ENCODE data around the gene ROR2.
A peak's percentile ranks its signal among the peaks of the same experiment; 100 is the strongest.
"Not testable (repeated sequence)": the region's sequence is repeated elsewhere in the genome, so short reads cannot be mapped to it uniquely, and the experiment has no call there.

The ROR2 gene

DNA sequence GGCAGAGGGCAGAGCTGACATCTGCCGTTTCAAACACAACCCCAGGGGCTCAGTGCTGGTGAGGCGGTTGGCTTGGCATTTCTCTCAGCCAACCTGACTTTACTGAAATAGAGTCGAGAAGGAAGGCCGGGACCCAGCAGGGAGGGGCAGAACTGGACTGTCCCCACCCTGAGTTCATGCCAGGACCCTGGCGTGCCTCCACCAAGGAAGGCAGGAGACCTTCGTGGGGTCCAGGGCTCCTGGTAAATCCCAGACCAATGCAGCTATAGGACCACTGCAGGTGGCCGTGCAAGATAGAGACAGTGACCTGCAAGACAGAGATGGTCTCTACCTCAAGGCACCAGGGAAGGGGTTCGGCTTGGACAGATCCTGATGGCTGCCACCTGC is 132.9 kb downstream of the ROR2 start:
- no peak for DNase-seq (ENCODE audit: low read depth)

DNA sequence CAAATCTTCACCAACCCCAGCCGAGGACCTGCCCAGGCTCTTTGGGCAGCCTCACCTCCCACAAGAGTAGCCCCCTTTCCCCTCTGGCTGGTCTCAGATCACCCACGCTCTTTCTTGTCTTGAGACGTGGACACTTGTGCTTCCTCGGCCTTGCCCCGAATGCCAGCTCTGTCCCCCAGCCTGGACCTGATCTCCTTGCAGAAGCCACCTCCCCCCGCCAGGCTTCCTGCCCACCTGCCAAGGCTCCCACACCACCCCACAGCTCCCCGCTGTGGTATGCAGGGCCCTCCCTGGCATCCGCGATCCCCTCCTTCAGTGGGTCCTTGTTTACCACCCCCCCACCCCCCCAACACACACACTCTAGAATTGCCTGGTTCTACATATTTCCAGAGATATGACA is 133.7 kb downstream of the ROR2 start:
- DNase-seq (ENCODE audit: low read depth): no peak

DNA sequence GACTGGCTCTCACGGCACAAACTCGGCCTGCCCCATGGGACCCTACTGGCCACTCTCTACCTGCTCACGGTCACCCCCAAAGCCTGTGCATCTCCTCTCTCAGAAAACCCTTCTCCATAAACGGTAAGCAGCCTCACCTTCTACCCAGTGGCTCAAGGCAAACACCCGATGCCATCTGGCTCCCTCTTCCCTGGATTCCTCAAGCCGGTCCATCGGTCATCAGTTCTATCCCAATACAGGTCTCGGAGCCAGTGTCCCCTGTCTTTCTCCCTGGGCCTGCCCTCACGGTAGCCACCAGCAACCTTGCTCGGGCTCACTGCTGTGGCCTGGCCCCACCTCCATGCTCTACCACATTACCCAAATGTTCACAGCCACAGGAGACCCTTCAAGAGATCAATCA is 134.1 kb downstream of the ROR2 start:
- DNase-seq (ENCODE audit: low read depth): no peak

DNA sequence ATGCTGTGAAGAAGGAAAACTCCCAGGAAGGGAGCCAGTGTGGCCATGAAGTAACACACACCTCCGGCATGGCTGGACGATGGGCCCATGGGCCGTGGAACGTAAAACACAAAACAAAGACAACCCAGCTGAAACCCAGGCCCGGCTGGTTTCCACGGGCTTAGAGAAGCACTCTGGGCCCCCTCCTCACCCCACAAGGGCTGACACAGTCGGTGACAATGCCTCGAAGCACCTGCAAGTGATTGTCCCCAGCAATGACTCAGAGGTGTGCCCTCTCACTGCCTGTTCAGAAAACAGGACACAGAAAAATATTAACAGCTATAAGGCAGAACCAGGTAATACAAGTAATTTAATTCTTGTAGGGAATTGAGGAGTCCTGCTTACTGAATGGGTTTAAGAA is 135.3 kb downstream of the ROR2 start:
- DNase-seq (ENCODE audit: low read depth): no peak

DNA sequence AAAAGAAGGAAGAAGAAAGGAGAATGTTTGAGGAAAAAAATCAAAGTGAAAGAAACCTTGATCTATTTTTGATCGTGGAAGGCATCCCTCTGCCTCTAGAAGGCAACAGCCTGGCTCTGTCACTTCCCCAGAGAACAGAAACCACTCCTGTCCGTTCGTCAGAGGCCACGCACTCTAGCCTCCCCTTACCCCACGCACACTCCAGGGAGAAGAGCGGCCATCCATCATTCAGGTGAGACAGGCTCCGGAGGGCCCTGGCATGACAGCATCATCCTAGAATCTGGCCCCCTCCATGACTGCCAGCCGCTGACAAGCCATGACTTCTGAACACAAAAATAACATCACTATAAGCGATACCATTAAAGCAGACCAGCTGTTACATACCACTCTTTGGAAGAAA is 135.8 kb downstream of the ROR2 start:
- DNase-seq (ENCODE audit: low read depth): no peak

DNA sequence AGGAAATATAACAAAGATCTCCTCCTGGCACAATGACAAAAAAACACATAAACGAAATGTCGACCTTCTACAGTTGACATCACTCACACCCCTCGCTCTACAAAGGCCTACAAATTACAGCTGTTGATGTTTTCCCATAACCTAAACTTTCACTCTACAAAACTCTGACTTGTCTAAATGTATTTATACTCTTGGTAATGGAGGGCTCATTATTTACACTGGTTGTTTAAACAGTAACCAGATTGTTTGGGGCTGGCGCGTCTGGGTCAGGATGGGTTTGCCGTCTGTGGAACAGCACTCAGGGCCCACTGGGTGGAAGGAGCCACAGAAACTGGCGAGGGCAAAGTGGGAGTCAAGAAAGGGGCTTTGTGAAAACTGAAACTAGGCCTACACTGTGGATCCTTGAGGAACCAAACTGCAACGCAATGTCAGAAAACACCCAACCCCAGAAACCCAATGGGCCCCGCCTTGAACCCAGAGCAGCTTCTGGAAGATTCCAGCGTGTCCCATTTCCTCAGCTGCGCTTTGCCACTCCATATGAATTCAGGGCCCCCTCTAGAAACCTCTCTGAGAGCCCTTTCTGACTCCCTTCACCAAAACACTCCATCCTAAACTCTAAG is 136.7 kb downstream of the ROR2 start:
- DNase-seq (ENCODE audit: low read depth): no peak

DNA sequence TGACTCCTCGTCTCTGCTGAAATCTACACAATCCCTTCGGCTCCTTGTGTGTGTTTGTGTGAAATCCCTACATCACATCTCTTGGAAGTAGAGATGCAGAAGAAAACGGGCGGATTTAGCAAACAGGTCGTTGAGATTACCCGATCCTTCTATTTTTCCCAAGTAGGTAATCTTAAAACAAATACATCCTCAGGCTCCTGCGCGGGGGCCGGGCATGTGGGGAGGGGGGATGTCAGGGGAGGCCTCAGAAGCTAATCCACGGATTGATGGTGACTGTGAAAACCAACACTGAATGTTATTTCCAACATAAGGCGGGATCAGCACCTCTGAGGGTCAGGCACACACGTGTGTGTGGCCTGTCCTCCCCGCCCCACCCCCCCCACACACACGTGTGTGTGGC is 137.8 kb downstream of the ROR2 start:
- DNase-seq (ENCODE audit: low read depth): no peak

DNA sequence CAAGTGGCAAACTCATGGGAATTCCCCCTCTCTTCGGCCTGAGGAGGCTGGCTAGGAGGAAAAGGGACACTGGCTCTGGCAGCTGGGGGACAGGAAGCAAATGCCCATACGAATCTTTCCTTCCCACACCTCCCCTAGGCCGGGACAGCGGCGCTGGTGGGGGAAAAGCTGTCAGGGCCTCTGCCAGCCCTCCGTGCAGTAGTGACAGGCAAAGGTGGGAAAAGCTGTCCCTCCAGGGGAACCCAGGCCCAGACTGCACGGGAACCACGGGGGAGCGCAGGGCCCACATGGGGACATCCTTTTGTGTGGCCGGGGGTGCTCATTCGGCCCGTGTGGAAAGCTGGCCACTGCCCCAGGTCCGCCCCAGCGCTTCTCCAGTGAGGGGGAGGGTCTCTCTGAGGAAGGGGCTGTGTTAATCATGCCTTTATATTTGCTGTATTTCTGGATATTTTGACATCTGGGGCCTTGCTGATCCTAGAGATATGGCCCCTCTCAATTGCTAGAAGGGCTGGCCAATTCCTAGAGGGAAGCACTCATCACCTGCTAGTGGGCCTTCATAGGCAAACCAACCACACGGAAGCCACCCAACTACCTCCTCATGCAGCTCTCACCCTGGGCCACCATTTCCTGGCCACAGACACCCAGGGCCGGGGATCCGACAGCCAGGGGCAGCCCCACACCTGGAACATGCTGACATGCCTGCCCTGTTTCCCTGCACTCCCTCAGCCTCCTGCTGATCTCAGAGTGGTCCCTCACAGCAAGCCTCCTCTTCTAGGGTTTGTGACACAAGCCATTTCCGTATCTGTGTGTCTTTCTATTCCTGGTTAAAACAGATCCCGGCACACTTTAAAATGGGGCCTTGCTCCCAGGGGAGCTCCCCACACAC is 138.8 kb downstream of the ROR2 start:
- DNase-seq (ENCODE audit: low read depth): no peak

DNA sequence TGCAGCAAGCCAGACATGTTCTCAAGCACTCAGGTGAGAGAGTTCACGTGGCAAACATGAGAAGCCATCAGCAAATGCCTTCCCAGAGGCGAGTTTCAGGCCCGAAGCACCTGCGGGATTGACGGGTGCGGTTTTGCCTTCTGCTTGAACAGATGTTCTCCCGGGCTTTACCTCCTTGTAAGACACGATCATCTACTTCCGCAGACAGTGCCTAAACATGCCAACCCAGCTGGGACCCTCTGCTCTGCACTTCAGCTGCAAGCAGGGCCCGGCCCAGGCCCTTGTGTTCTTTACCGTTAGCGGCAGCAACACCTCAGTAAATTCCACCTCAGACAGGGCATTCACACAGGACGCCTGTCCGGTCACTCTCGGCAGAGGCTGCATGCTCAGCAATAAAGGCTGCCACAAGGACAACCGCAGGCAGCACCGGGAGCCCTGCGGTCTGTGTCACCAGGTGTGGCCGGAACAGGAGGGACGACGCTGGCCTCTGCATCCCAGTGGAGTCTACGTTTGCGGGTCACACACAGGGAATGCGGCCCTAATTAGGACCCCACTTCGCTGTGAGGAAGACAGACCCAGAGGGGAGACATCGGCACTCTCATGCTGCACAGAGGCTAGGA is 139.6 kb downstream of the ROR2 start:
- no peak for DNase-seq (ENCODE audit: low read depth)

DNA sequence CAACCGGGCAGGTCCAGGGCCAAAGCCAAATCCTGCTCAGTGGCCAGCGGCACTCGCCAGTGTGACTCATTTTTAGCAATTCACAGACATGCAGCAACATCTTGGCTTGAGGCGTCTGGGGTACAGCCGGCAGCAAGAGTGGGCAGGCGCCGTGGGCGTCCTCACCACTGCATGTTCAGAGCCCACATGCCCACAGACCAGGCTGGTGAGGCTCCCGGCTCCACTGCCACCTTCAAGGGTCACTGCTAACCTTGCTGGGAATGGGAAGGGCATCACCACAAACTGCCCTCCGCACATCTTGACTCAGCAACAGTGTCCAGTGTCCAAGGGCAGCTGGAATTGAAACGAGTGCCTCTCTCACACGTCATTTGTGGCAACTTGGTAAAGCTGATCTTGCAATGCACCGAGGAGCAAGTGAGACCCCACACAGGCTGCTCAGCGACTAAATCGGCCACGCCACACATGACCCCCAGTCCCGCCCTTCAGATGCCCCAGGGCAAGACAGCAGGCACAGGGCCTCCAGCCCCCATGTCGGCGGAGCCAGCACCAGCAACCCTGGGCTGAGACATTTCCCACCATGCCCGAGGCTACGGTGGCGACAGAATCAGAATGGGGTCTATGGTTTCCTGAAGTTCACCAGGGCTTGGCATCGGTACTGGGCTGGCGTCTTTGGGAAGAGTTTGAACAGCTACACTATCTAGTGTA is 140.3 kb downstream of the ROR2 start:
- DNase-seq (ENCODE audit: low read depth): no peak

DNA sequence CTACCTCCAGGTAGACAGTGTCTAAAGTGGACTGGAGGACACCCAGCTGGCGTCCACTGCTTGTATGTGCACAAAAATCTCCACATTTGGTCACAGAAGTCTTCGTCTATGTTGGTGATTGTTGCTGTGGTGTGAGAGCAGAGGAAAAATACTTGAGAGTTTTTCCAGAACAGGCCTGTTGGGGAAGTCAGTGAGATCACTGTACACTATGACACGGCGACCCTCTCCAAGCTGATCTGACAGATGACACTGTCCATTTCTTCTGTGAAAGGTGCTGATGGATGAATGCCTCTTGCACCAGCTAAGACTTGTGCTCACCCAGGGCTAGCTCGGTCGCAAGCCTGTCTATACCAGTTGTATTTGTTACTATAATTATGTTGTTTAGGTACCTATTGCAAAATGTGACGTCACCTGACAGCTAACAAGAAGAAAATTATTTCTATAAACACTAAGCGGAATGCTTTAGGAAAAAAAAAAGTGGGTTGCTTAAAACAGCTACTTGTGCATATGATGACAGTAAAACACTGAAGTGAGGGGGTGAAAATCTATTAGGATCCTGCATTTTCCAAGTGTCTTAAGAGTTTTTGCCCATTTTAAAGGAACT is 142.3 kb downstream of the ROR2 start:
- DNase-seq (ENCODE audit: low read depth): no peak

DNA sequence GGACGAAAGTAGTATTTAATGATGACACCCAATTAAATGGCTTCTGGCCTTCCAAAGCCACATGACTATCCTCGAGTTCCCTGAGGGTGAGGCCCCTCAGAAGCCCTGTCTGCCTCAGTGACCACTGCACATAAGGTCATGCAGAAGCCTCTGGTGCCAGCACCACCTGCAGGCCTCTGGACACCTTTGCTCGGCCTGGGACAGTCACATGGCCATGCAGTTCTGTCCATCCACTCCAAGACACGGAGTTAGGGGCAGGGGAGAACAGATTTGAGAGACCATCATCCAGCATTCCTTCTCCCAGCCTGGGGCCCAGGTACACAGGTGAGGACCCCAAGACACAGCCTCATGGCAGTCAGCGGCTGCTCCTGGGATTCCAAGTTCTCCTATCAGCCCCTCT is 145.0 kb downstream of the ROR2 start:
- DNase-seq (ENCODE audit: low read depth): no peak

DNA sequence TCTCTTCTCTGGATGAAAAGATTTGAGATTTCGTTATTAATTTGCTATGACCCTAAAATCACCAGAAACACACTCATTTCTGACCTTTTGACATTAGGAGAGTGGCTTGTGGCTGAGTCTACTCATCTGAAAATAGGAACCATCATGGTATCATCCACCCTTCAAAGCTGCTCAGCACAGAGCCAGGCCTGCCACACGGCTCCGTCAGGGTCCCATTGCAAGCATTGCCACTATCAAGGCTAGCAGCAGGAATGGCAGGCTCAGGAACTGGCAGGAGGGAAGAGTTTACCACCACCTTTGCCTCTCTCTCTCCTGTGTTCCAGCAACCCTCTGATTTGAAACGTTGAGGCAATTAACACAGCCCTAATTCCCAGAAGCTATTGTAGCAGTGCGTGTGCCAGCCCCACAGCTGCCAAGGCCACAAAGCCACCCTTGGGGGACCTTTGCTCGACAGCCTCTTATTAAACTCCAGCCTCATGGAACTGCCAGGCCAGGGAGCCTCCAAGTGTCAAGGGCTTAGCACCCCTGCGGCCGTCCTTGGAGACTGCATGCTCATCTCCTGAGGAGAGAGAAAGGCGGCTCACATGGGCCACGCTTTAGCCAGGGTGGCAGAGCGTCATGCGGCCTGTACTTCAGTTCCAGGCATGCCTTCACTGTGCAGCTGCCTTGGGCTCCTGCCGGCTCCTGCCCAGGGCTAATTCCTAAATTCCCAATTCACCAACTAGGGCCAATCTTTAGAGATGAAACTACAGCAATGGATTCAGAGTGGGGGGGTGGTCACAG is 145.9 kb downstream of the ROR2 start:
- no peak for DNase-seq (ENCODE audit: low read depth)

DNA sequence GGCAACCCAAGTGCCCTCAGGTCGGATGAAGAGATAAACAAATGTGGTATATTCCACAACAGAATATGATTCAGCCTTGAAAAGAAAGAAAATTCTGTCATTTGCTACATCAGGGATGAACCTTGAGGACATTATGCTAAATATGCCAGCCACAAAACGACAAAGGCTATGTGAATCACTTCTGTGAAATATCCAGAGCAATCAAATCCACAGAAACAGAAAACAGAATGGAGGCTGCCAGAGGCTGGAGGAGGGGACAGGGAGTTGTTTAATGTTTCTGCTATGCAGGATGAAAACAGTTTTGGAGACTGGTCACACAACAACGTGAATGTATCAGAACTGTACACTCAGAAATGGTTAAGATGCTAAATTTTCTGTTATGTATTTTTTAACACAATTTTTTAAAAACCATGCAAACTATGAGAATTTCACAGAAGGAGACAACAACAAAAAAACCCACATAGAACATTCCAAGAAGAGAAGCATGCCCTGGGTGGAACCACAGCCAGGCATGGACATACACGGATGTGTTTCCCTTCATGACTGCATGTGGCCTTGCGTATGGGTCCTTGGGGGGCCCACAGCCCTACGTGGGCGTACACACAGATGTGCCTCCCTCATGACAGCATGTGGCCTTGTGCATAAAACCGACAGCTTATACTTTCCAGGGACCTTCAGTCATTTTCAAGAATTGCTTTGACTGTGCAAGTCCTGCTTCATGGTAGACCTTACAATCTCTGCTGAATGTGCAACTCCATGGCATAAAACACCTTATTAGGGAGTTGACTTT is 146.7 kb downstream of the ROR2 start:
- no peak for DNase-seq (ENCODE audit: low read depth)

DNA sequence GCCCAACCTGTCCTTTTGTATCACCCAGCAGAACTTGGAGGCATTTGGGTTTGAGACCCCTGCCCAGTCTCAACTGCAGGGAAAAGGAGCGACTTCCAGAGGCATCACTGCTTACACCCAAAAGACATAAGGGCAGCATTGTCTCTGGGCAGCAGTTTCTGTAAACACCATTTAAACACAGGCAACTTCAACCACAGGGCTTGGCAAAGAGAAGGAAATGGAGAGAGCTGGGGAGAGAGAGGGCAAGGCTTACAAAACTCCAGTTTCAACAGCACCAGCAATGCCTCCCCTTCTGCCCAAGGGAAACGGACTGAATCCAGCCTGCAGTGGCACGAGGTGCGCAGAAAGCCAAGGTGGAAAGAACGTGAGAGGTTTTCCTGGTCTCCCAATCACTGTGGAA is 147.6 kb downstream of the ROR2 start:
- DNase-seq (ENCODE audit: low read depth): no peak

DNA sequence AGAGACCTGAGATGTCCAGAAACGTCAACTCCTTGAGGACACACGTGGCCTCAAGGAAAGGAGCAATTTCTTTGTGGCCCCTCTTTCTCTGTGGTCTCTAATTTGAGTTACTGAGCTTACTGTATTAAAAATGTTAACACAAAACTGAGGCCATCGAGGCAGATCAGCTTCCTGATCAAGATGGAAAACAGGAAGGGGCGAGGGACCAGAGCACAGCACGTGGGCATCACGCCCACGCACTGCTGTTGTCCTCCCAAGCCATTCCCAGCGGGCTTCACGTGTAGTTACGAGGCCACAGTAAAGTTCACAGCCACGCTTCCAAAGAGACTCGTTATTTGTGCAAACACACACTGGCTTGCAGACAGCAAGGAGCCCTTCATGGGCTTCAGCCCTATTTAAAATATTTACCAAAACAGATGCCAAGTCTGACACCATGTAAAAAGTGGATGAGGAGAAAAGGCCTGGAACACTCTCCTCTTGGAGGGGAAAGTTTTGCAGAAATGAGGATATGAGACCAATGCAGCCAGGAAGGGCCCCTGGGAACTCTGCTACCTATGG is 149.5 kb downstream of the ROR2 start:
- DNase-seq (ENCODE audit: low read depth): no peak

DNA sequence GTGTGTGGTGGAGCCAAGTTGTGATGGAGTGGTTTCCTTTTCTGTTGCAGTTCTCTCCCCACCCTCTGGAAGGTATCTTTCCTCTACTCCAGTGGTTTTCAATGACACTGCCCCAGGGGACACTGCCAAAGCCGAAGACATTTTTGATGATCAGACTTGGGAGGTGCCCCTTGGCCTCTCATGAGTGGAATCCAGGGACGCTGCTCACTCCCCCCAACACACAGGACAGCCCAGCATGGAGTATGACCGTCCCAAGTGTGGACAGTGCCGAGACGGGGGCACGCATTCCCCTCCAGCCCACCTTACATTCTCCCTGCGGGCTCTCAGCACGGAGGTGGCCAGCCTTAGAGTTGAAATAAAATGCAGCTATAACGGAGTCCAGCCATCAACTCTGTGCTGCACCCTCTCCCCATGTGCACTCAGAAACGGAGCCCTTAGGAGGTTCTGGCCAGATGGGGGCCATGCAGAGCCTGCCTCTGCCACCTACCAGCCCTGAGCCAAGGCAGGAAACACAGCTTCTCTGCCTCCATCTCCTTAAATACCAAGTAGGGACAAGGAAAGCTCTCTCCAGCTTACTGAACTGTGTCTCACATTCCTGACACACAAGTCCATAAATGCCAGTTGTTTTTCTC is 150.8 kb downstream of the ROR2 start:
- no peak for DNase-seq (ENCODE audit: low read depth)

DNA sequence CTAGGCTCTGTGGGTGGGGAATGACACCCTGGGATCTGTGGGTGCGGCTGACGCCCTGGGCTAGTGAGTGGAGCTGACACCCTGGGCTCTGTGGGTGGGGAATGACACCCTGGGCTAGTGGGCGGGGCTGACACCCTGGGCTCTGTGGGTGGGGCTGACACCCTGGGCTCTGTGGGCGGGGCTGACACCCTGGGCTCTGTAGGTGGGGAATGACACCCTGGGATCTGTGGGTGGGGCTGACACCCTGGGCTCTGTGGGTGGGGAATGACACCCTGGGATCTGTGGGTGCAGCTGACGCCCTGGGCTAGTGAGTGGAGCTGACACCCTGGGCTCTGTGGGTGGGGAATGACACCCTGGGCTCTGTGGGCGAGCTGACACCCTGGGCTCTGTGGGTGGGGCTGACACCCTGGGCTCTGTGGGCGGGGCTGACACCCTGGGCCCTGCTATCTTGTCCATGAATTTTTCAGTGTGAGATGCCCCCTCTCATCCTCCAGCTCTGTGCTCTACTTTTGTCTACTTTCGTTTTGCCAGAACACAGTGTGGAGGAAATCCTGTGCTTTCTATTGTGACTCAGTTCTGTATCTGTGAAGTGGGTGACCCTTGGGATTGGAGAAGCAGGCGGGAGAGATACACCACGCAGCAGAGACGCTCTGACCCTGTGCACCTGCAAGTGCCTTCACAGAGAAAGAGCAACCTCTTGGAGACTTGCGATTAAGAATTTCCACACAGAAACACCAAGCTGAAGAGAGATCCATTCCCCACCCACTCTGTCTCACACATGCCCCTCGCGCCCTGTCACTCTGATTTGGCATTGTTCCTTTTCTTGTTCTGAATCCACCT is 151.5 kb downstream of the ROR2 start:
- DNase-seq (ENCODE audit: low read depth): peak; percentile 45

DNA sequence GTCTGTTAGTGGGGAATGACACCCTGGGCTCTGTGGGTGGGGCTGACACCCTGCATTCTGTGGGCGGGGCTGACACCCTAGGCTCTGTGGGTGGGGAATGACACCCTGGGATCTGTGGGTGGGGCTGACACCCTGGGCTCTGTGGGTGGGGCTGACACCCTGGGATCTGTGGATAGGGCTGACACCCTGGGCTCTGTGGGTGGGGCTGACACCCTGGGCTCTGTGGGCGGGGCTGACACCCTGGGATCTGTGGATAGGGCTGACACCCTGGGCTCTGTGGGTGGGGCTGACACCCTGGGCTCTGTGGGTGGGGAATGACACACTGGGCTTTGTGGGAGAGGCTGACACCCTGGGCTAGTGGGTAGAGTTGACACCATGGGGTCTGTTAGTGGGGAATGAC is 152.5 kb downstream of the ROR2 start:
- DNase-seq (ENCODE audit: low read depth): not testable (repeated sequence)
